Measurements from ENCODE around the gene ELL. TPM values are rescaled to one million over a fixed set of nuclear protein-coding genes. Genes with fewer than 3 reads are reported as not detected.

The ELL gene
- total and polyA plus RNA-seq, 3 donors from 2014 or later: 48.0 to 76.1 (median 75.8) TPM

- 65 to 73% methylated on average over 24 to 43 of the region's 46 CpGs for WGBS, 2 donors
- DNase-seq: no peak
- peak overlapping the region in 1 of 2 donors; percentile 88 for H3K27ac ChIP-seq
- peaks cover 48% of the 10 kb centered on the region for H3K4me1 ChIP-seq
- intact Hi-C loops (cut with DNase I; ENCODE audit: low total_unique reads): no loop called here
- peak overlapping the region; percentile 74 to 91 for H3K4me3 ChIP-seq
- H3K27me3 ChIP-seq: no peaks in the 10 kb centered on the region
- no peak for TF ChIP-seq POLR2A (IDR thresholded peaks at IDR 0.05)
- no peaks in the 10 kb centered on the region for H3K36me3 ChIP-seq (ENCODE audit: low read depth, missing control alignments)
- H3K9me3 ChIP-seq: no peaks in the 10 kb centered on the region
Measured at GRCh38 chr19:18435842-18436670, 85.8 kb downstream of the ELL start.

DNA sequence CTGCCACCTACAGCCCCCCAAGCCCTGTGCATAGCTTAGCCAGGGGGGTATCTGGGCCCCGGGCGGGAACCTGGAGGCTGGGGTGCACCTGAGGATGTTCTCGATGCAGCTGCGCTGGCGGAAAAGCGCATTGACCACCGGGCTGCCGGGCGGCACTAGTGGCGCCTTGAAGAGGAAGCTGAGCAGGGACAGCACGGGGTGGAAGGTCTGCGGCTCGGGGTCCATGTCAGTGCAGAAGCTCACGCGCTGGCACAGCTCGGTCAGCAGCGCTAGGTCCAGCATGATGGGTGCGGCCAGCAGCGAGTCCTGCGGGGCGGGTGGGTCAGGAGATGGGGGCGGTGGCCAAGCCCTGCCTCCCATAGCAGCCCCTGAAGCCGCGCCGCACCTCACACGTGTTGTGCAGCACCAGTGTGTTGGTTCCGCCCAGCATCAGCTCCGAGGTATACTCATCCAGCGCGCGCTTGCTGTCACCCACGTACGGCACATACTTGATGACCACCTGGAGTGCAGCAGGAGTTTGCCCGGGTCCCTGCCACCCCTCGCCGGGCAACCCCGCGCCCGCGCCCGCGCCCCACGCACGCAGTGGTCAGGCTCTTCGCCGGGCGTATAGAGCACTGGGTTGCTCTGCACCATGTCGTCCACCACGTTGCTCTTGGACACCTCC is 86.6 kb downstream of the ELL start:
- no peak for DNase-seq
- no peaks in the 10 kb centered on the region for H3K27me3 ChIP-seq
- WGBS, 2 donors: 70 to 76% methylated on average over 29 to 48 of the region's 49 CpGs
- no peak overlapping the region for H3K4me3 ChIP-seq
- H3K27ac ChIP-seq: no peak overlapping the region
- peaks cover 41% of the 10 kb centered on the region for H3K4me1 ChIP-seq
- no peaks in the 10 kb centered on the region for H3K9me3 ChIP-seq
- intact Hi-C loops (cut with DNase I; ENCODE audit: low total_unique reads): no loop called here
- H3K36me3 ChIP-seq (ENCODE audit: low read depth, missing control alignments): no peaks in the 10 kb centered on the region
- no peak for TF ChIP-seq POLR2A (IDR thresholded peaks at IDR 0.05)
- no peak for TF ChIP-seq CTCF (IDR thresholded peaks at IDR 0.05)

GRCh38 chr19:18434411-18435175 is 87.3 kb downstream of the ELL start:
- H3K27me3 ChIP-seq: no peaks in the 10 kb centered on the region
- peaks cover 39% of the 10 kb centered on the region for H3K4me1 ChIP-seq
- no peaks in the 10 kb centered on the region for H3K9me3 ChIP-seq
- TF ChIP-seq POLR2A (IDR thresholded peaks at IDR 0.05) (no peak), CTCF (IDR thresholded peaks at IDR 0.05) (no peak)
- intact Hi-C loops (cut with DNase I; ENCODE audit: low total_unique reads): no loop called here
- WGBS, 2 donors: 62 to 77% methylated on average over 18 to 21 of the region's 21 CpGs
- H3K27ac ChIP-seq: peak overlapping the region; percentile 47 to 82
- DNase-seq: no peak
- no peak overlapping the region for H3K4me3 ChIP-seq
- no peaks in the 10 kb centered on the region for H3K36me3 ChIP-seq (ENCODE audit: low read depth, missing control alignments)

DNA sequence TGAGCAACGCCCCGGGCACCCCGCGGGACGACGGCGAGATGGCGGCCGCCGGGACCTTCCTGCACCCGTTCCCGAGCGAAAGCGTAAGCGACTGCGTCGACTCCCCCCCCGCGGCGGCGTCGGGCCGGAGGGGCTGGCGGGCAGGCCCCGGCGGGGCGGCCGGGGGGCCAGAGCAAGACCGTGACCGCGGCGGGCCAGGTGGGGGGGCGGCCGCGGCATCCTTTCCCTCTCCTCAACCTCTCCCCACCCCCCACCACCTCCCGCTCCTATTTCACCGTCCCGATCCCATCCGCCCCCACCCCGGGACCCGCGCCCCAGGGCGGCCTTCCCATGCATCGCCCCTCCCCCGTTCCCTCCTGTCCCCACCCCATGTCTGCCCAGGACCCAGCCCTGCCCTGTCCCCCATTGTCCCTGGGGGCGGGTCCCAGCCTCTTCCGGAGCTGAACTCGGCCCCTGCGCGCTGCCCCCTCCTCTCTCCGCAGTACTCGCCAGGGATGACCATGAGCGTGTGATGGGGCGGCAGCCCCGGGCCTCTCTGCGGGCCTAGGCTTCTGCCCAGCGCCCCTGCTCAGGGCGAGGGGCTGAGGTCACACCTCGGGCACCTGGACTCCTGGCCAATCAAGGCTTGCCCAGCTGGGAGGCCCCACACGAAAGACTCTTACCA is 88.0 kb downstream of the ELL start:
- H3K9me3 ChIP-seq: no peaks in the 10 kb centered on the region
- DNase-seq: no peak
- peaks cover 39% of the 10 kb centered on the region for H3K4me1 ChIP-seq
- H3K4me3 ChIP-seq: peak overlapping the region; percentile 39 to 47
- H3K27me3 ChIP-seq: no peaks in the 10 kb centered on the region
- H3K36me3 ChIP-seq (ENCODE audit: low read depth, missing control alignments): no peaks in the 10 kb centered on the region
- TF ChIP-seq CTCF (IDR thresholded peaks at IDR 0.05) (no peak), POLR2A (IDR thresholded peaks at IDR 0.05) (no peak)
- intact Hi-C loops (cut with DNase I; ENCODE audit: low total_unique reads): no loop called here
- WGBS, 2 donors: 16 to 44% methylated on average over 3 to 33 of the region's 60 CpGs
- H3K27ac ChIP-seq: peak overlapping the region; percentile 47 to 82

Data from testis (tissue), 3 donors.